Measurements from ENCODE around the gene WT1.

DNA sequence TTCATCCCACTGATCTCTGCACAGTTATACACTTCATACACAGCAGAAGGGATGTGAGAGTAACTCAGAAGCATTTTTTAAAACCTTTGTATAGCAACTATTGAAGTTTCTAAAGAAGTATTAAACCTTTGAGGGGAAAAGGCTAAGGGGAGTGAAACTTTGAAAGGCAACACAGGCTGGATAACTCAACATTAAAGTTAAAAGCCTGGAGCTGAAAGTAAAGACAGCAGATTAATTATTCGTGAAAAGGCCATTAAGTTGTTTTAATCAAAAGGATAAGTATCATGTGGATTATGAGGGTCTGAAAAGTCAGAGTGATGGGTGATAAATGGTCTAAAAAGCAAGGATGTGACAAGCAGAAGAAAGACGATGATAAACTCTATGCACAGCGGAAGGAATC, 17.5 kb downstream of the WT1 start:
- TF ChIP-seq EP300 (IDR thresholded peaks at IDR 0.05): no peak
- TF ChIP-seq, protein P1, sequence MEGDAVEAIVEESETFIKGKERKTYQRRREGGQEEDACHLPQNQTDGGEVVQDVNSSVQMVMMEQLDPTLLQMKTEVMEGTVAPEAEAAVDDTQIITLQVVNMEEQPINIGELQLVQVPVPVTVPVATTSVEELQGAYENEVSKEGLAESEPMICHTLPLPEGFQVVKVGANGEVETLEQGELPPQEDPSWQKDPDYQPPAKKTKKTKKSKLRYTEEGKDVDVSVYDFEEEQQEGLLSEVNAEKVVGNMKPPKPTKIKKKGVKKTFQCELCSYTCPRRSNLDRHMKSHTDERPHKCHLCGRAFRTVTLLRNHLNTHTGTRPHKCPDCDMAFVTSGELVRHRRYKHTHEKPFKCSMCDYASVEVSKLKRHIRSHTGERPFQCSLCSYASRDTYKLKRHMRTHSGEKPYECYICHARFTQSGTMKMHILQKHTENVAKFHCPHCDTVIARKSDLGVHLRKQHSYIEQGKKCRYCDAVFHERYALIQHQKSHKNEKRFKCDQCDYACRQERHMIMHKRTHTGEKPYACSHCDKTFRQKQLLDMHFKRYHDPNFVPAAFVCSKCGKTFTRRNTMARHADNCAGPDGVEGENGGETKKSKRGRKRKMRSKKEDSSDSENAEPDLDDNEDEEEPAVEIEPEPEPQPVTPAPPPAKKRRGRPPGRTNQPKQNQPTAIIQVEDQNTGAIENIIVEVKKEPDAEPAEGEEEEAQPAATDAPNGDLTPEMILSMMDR (IDR thresholded peaks at IDR 0.05): no peak
